H1 (cell line): ENCODE data around the gene SVOPL. TPM values are rescaled to one million over a fixed set of nuclear protein-coding genes. Genes with fewer than 3 reads are reported as not detected.

Experiments
- ATF2 ChIP-seq: IDR thresholded peaks from 2 replicates; pipeline ENCODE4 v1.6.1; 2012; ENCODE audit warnings: low read length, inconsistent platforms
- E2F6 ChIP-seq: IDR thresholded peaks from 2 replicates; pipeline ENCODE4 v1.6.1; 2012; ENCODE audit warnings: inconsistent platforms
- GTF2F1 ChIP-seq: IDR thresholded peaks from 2 replicates; pipeline ENCODE4 v1.6.1; 2012; ENCODE audit warnings: low read depth, low read length, improper control_type of control experiment, borderline replicate concordance
- KDM4A ChIP-seq: IDR thresholded peaks from one replicate; pipeline ENCODE4 v1.7.1; 2012; ENCODE audit warnings: low read depth, mild to moderate bottlenecking, moderate library complexity, low read length, inconsistent platforms; ENCODE audit not compliant: severe bottlenecking
- RNF2 ChIP-seq: fragments of 200-900, 300-1000 bp; sonication (generic); IDR thresholded peaks from 2 replicates; pipeline ENCODE4 v1.7.1; 2016; ENCODE audit warnings: borderline replicate concordance, low read depth, mild to moderate bottlenecking, antibody characterized with exemption, low read length; ENCODE audit not compliant: poor library complexity, severe bottlenecking; ENCODE audit errors: missing control alignments
- SIN3A ChIP-seq, 2 experiments: IDR thresholded peaks in 1 of 2; conservative IDR thresholded peaks in 1 of 2; 2 replicates each; pipeline ENCODE4 v1.6.1; 2011 to 2012; ENCODE audit warnings: low read length in 2 of 2, improper control_type of control experiment in 1 of 2, low read depth in 1 of 2, mild to moderate bottlenecking in 1 of 2
- SP4 ChIP-seq: IDR thresholded peaks from 2 replicates; pipeline ENCODE4 v1.6.1; 2012; ENCODE audit warnings: low read length, inconsistent platforms
- TBP ChIP-seq: IDR thresholded peaks from 2 replicates; pipeline ENCODE4 v1.6.1; 2011; ENCODE audit warnings: low read depth, low read length, improper control_type of control experiment
- polyA plus RNA-seq, 7 experiments: library from polyadenylated mRNA; depleted of rRNA in 3 of 7; stranded (reverse) in 5 of 7; unstranded in 2 of 7; fragments of >200 nt in 5 of 7; fragments of 200-250 nt in 2 of 7; gene quantifications; 1 replicate in 5 of 7; 2 replicates in 1 of 7; 4 replicates in 1 of 7; pipeline versions ENCODE4 v1.2.1 to v1.2.3, GENCODE V29; 2011 to 2013; ENCODE audit warnings: missing spikeins in 2 of 7, mixed read lengths in 2 of 7
- total RNA-seq: library from RNA; stranded (reverse); fragmentation: NEBNext Ultra II Directional; extraction: Animal tissue kit (Norgen Biotek cat#: 25700); gene quantifications from 2 replicates; pipeline ENCODE4 v1.2.1, GENCODE V29; 2021

SVOPL gene
- total and polyA plus RNA-seq, 2 of the 8 experiments (the other 6 are each of a cell fraction or from before 2014, with no cell fraction given), result 1.1 to 1.4 TPM

- TF ChIP-seq GTF2F1 (no peak), TBP (no peak), SIN3A (conservative IDR thresholded peaks at IDR 0.05 in 1 of 2, IDR thresholded peaks at IDR 0.05 in 1 of 2; ENCODE audit: low read depth in 1 of 2, low read length in 2 of 2) (no peak), SP4 (no peak), KDM4A (no peak), E2F6 (no peak), ATF2 (no peak), RNF2 (no peak)
These were observed 38.8 kb downstream of the SVOPL start (continued) for GRCh38 chr7:138662076-138662990.
